GM21515 (cell line): ENCODE measurements around the gene HOXD9.

ENCODE experiments used
- ATAC-seq: cut with Tn5 transposase; IDR thresholded peaks from one replicate; pipeline ENCODE4 v1.9.1; 2021; ENCODE audit not compliant: unreplicated experiment

The HOXD9 gene

GRCh38 chr2:176152350-176153181 lies 30.0 kb downstream of the HOXD9 start:
- ATAC-seq: no peak

GRCh38 chr2:176154576-176155252 lies 32.2 kb downstream of the HOXD9 start:
- no peak for ATAC-seq

- no peak for ATAC-seq
Observed at GRCh38 chr2:176155356-176156044, 33.0 kb downstream of the HOXD9 start.

GRCh38 chr2:176156301-176156806 lies 33.8 kb downstream of the HOXD9 start:
- no peak for ATAC-seq

- no peak for ATAC-seq
Observed at GRCh38 chr2:176156807-176157498, 34.4 kb downstream of the HOXD9 start, which contains the start of gene HOXD3. Gene HOXD3 (plus strand): TSS chr2:176157307. CDS start chr2:176169115, 11,808 bp downstream.

- no peak for ATAC-seq
Observed at GRCh38 chr2:176157499-176158185, 35.1 kb downstream of the HOXD9 start.

- ATAC-seq: no peak
Observed at GRCh38 chr2:176158186-176158591, 35.7 kb downstream of the HOXD9 start.

- ATAC-seq: no peak
Observed at GRCh38 chr2:176158855-176159662, 36.5 kb downstream of the HOXD9 start.

GRCh38 chr2:176159663-176160250 lies 37.2 kb downstream of the HOXD9 start:
- no peak for ATAC-seq

GRCh38 chr2:176160251-176160985 lies 37.9 kb downstream of the HOXD9 start:
- ATAC-seq: no peak

- no peak for ATAC-seq
Observed at GRCh38 chr2:176160986-176161824, 38.7 kb downstream of the HOXD9 start.

GRCh38 chr2:176161825-176162626 lies 39.5 kb downstream of the HOXD9 start:
- ATAC-seq: no peak

- ATAC-seq: no peak
Observed at GRCh38 chr2:176162911-176163671, 40.6 kb downstream of the HOXD9 start.

GRCh38 chr2:176163672-176164056 lies 41.1 kb downstream of the HOXD9 start:
- ATAC-seq: no peak

GRCh38 chr2:176164201-176164600 lies 41.7 kb downstream of the HOXD9 start:
- ATAC-seq: no peak
